Renal pelvis (tissue), 4 donors: ENCODE results near the gene GPR142. TPM values are rescaled to one million over a fixed set of nuclear protein-coding genes. Genes with fewer than 3 reads are reported as not detected.

Experiments used
- DNase-seq: peaks from one replicate; pipeline ENCODE4 v3.0.0-alpha.2; 2013
- polyA plus RNA-seq, 3 donors: library from polyadenylated mRNA; unstranded; fragments of 120-200 nt; gene quantifications; one replicate each; pipeline ENCODE4 v1.2.1, GENCODE V29; 2013; ENCODE audit not compliant: insufficient read length in 3 of 3

GPR142 gene
- polyA plus RNA-seq, 3 donors = 0.16 to 0.25 TPM; not detected in 1

DNA sequence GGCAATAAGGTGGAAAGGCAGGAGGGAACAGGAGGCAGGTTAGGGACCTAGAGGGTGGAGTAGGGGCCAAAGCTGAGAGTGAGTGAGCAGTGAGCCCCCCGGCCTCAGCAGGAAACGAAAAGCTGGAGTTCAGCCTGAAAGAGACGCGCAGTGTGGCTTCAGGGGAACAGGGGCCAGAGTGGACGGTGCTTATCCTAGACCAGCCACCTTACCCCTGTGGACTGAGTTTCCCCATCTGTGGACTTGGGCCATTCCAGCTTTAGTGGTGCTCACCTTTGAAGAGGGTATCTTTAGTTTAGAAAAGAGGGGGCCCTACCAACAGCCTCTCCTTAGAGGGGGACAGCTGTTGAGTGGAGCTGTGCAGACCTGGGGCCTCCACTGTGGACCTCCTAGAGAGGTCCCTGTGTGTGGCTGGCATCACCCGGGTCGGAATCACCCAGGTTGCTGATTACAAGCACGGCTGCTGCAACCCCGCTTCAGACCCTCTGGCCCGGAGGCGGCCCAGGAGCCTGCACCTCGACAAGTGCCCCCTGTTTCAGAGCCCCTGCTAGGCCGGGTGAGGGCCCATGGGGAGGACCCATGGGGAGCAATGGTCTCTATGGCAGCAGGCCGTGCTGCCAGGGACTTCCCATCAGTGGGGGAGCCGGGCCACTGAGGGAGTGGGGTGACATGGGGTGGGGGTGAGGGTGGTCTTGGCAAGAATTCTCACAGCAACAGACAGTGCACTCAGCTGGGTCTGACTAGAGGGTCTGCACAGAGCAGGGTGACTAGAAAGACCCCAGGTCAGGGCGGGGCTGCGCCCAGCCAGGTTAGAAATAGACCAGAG lies 2.6 kb downstream of the GPR142 start:
- no peak for DNase-seq

DNA sequence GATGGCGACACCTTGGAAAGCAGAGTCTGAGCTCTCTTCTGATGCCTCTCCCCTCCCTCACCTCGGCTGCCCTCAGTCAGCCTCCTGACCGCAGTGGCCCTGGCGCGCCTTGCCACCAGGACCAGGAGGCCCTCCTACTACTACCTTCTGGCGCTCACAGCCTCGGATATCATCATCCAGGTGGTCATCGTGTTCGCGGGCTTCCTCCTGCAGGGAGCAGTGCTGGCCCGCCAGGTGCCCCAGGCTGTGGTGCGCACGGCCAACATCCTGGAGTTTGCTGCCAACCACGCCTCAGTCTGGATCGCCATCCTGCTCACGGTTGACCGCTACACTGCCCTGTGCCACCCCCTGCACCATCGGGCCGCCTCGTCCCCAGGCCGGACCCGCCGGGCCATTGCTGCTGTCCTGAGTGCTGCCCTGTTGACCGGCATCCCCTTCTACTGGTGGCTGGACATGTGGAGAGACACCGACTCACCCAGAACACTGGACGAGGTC lies 4.4 kb downstream of the GPR142 start:
- no peak for DNase-seq

DNA sequence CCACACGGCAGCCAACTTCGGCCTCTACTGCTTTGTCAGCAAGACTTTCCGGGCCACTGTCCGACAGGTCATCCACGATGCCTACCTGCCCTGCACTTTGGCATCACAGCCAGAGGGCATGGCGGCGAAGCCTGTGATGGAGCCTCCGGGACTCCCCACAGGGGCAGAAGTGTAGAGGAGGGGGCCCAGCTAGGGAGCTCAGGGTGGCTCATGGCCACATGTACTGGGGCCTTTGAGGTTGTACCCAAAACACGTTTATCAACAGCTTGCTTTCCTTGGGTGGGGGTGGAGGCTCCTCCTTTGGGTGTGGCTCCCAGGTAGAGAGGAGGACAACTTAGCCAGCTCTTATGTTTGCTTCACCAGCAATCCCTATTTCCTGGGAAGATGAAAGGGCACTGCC lies 5.1 kb downstream of the GPR142 start:
- no peak for DNase-seq

DNA sequence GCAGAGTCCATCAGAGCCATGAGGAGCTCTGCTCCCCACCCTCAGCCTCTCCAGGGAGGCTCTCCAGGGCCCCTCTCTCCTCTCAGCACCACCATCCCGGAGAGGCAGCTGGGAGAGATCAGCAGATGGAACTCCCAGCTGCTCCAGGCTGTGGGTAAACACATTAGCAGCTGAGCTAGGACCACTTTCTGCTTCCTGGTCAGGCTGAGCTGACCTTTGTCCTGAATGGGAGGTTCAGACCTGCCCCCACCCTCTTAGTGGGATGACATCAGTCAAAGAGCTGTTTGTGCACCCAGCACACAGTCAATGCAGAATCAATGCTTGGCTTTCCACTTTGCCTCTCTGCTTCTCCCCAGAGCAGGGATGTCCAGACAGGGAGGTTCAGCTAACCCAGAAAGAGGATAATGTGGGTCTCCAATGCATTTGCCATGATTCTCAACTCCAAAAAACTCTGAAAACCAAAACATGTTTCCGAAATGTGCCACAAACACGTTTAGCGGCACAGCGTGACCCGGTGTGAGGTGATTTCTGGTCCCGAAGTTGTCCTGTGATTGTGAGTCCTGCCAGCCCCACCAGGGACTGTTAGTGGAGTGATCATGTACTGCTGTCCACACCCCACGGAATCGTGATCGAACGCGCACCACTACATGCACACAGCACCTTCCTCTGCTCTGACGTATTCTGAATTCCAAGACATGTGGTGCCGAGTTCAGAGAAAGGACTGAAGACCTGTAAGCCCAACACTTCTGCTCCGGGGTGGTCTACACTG lies 6.7 kb downstream of the GPR142 start:
- DNase-seq = peak; percentile 68

DNA sequence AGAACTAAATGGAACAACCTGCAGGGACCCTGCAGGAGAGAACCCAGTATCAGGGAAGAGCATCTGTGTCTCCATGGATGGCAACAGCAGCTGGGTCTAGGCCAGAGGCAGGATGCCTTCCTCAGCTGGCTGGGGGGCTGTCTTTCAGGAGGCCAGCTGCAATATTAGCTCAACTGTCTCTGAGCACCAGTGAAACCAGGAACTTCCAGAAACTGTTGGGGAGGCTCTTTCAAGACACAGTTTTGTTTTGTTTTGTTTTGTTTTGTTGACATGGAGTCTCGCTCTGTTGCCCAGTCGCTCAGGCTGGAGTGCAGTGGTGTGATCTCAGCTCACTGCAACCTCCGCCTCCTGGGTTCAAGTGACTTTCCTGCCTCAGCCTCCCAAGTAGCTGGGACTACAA lies 7.6 kb downstream of the GPR142 start:
- DNase-seq = no peak

DNA sequence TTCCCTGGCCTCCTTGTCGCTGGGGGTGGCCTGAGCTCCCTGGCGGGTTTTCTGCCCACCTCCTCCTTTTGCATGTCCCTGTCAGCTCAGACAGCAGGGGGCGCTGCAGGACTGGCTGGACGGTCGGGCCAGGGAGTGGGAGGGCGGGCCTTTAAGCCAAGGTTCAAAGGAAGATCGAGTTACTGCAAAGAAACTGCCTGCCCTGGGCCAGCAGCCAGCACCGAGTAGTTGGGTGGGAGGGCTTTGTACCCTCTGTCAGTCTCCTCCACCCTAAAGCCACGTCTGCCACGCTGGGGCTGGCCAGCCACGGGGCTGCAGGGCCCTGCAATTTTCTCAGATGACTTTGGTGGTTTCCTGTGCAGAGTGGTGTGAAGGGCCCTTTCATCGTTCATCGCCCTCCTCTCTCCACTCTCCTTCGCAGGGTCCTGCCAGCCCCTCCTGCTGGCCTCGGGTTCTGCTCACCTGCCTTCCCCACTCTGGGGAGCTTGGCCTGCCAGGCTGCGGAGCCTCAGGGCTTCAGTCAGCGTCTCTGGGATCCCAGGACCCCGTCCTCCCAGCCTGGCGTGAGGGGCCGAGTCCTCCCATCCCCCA lies 12.3 kb downstream of the GPR142 start:
- peak; percentile 88 for DNase-seq

DNA sequence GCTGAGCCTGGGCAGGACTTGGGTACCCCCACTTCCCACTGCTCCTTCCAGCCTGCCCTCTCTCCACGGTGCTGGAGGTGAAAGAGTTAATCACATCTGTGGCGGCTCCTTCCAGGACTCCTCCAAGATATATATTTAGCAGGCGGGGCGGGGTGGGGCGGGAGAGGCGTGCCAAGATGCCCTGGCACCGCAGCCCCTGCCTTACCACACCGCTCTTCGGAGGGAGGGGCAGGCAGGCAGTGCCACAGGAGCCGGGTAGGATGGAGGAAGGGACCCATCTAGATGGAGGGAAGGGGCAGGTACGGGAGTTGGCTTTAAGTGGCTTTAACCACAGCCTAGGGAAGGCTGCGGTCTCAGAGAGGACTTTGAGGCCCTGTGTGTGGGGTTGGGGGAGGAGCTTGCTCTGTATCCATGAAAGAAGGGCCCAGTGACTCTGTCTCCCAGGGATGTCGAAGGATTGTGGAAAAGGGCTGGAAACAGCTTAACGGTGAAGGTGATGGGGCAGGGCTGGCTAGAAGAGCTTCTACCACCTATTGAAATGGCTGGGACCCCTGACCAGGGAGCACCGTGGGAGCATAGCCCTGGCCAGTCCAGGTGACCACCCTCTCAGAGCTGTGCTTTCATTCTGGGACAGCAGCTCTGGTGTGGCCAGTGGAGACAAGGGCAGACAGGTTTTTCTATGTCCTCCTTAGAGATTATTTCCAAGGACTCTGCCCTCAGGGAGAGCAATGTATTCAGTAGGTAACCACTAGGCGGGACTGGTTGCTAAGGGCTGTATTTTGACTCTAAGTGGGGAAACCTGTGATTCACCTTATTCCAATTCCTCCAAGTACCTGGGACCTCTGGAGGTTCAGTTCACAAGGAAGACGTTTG lies 13.0 kb downstream of the GPR142 start:
- no peak for DNase-seq

DNA sequence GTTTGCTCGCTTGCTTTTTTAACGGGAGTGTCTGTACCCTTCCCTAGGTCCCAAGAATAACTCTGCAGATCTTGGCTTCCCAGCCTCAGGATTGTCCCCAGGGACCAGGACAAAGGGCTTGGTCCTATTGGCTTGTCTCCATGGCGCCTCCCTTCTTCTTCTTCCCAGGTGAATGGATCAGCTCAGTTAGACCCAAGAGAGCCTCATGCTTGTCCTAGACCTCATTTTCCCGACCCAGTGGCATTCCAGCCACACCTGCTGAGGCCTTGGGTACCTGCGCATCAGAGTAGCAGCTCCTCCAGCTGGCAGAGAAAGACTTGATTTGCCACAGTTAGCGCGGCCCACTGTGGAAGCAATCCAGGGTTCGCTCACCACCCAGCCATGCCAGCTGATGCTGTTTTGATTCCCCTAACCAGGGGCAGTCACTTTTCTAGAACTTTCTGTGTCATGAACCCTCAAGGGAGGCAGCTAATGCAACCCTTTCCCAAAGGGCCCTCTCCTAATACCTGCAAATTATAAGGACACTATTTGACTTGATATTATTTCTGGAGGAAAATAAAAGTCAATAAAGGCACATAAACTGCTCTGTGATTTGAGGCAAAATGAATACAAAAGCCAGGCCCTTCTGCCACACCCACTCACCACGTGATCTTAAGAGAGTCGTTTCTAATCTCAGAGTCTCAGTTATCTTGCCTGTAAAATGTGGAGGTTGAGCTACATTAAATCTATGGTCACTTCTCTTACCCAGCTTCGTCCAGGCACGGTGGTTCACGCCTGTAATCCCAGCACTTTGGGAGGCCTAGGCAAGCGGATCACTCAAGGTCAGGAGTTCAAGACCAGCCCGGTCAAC lies 13.9 kb downstream of the GPR142 start:
- DNase-seq = no peak

DNA sequence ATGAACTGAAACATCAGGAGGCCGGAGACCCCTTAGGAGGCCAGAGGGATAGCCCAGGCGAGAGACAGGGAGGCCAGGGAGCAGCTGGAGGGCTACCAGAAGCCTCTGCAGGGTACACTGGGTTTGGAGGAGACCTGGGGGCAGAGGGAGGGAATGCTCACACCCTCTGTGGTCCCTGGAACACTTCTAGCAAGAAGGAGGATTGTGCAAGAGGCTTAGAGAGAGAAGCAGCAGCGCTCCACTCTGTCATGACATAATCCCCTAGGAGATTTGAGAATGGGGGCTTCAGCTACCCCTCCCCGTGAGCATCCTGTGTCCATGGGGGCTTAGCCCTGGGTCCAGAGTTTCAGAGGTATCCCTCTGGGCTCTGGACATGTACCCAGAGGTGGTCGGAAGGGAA lies 15.8 kb downstream of the GPR142 start:
- DNase-seq = no peak

DNA sequence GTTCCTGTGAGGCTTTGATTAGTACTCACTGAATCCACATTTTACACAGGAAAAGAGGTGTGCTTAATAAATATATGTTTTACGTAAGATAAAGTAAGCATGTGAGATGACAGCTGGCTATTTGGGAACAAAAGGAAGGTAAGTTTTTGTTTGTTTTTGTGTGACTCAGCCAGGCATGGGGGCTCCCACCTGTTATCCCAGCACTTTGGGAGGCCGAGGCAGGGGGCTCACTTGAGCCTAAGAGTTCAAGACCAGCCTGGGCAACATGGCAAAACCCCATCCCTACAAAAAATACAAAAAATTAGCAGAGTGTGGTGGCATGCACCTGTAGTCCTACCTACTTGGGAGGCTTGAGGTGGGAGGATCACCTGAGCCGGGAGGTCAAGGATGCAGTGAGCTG lies 17.9 kb downstream of the GPR142 start:
- no peak for DNase-seq

DNA sequence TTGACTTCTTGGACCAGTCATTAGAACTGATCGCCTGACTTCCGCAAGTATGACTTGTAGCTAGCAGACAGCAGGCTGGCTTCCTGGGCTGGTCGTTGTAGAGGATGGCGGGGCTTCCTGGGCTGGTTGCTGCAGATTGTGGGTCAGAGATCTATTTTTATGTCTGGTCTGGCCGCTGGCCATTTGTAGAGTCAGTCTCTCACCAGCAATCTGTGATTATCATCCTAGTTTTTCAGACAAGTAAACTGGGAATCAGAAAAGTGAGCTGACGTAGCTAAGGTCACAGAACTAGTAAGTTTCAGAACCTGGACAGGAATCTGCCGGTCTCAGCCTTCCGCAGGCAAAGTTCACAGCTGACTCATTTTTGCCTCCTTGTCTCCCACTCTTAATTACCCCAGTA lies 19.1 kb downstream of the GPR142 start:
- no peak for DNase-seq

DNA sequence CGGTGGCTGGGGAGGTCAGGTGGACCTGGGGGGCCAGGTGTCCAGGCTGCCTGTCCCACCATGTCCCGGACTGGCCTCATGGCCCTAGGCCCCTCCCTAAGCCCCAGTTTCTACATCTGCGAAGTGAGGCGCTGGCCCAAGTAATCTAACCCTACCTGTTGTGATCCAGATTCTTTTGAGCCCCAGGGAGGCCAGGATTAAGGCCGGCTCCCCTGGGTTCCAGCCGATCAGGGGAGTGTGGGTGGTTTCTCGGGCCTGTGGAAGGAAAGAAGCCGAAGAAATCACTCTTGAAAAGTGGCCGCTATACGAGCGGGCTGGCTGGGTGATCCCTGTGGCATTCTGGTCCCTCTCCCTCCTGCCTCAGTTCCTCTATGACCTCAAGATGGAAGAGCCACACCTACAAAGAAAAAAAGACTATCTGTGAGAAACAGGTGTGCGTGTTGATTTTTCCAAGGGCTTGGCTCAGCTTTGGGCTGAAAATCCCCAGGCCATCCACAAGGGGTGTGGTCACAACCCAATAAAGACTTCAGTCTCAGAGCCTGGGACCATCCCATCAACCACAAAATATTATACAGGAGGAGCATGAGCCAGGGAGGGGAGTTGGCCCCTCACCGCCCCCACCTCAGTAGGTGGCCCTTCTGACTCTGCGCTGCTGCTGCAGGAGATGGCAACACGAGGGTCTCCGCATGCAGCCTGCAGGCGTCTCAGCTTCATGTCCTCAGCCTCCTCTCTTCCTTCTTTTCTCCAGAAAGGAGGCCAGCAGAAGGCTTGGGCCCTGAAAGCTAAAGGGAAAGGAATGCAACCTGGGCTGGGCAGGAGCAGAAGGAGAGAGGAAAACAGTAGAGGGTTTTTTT lies 20.3 kb downstream of the GPR142 start:
- no peak for DNase-seq

DNA sequence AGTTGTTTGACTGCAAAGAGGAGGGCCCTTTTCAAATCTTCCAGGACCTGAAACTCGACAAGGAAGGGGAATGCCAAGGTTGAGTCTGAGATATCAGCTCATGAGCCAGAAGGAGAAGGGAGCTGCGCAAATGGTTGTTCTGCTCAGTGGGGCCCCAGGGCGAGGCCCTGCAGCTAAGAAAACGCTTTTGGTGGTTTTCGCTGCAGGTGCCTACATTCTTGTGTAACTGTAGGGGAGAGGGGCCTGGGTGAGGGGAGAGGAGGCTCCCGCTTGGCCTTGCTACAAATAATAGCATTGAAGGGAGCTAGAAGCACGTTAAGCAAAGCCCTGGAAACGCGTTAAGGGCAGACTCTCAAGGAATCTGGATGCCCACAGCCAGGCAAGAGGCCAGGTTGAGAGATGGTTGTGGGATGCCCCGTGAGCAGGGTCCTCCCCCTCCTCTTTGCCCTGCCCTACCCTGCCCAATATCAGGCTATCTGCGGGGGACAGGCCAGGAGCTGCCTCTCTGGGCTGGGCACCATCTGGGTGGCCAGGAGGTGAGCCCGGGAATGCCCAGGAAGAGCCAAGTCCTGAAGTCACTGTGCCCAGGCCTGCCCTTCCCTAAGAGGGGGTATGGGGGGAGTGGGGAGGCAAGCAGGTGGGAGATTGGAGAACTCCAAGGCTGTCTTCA lies 21.9 kb downstream of the GPR142 start:
- no peak for DNase-seq

DNA sequence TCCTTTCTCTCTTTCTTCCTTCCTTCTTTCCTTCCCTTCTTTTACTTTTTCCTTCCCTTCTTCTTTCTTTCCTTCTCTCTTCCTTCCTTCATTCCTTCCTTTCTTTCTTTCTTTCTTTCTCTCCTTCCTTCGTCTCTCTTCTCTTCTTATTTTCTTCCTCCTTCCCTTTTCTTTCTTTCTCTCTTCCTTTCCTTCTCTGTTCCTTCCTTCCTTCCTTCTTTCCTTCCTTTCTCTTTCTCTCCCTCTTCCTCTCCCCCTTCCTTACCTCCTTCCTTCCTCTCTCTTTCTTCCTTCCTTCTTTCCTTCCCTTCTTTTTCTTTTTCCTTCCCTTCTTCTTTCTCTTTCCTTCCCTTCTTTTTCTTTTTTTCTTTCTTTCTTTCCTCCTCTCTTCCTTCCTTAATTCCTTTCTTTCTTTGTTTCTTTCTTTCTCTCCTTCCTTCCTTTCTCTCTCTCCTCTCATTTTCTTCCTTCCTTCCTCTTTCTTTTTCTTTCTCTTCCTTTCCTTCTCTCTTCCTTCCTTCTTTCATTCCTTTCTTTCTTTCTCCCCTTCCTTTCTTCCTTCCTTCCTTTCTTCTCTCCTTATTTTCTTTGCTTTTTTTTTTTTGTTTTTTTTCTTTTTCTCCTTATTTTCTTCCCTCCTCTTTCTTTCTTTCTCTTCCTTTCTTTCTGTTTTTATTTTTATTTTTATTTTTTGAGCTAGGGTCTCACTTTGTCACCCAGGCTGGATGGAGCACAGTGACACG lies 22.8 kb downstream of the GPR142 start:
- no peak for DNase-seq

DNA sequence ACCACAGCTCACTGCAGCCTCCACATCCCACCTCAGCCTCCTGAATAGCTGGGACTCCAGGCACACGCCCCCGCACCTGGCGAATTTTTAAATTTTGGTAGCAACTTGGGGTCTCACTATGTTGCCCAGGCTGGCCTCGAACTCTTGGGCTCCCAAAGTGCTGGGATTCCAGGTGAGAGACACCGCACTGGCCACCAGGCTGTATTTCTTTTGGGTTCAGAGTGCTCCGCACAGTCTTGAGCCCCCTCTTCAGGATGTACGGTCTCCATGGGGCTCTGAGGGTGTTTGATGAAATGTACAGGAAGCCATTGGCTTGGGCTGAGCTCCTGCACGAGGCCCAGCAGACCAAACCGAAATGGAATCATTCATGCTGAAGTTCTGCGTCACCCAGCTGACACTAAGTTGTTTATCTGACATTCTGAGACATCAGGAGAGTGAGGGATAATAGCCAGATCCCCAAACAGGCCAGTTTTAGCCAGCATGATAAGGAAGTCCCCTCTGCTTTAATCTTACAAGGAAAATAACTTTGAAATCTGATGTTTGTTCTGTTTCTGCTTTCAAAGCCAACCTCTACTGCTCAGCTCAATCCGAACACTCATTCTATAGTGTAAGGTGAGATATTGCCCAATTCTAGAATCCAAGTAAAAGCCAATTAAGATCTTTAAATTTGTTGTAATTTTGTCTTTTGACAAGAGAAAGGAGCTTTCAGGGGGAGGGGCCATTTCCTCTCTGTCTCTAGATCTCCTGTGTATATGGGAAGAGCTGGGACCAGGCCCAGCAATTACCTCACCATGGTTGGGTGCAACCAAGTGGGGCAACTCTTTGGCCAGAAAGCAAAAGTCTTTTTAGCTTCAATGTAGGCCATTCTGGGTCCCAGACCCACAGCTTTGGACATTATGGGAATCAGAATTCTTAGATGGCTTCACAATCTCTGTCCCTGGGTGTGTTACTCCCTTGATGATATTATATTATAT lies 23.7 kb downstream of the GPR142 start:
- no peak for DNase-seq

DNA sequence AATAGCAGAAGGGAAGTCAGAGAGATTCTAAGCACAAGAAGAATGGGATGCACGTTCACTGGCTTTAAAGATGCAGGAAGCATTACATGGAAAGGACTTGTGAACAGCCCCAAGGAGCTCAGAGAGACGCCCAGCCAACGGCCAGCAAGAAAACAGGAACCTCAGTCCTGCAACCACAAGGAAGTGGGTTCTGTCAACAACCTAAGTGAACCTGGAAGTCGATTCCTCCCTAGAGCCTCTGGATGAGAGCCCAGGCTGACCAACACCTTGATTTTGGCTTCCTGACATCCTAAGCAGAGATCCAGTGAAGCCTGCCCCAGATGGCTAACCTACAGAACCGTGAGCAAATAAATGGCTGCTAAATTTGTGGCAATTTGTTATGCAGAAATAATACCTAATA lies 24.5 kb downstream of the GPR142 start:
- DNase-seq = no peak

DNA sequence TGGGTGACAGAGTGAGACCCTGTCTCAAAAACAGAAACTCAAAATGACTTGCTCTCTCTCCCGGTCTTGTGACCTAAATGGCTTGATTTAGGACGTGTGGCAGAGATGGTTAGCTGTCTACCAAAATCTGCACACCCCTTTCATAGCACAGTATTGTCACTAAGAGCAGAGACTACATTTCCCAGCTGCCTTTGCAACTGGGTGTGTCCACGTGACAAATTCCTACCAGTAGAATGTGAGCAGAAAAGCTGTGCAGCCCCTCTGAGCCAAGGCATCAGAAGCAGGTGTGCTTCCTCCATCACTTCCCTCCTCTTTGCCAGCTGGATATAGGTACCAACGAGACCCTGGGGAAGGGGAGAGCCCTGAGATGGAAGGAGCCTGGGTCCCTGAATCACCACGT lies 25.5 kb downstream of the GPR142 start:
- DNase-seq = no peak
